Fibroblast of the aortic adventitia (primary cell): ENCODE measurements around the gene TMEM123. TPM values are rescaled to one million over a fixed set of nuclear protein-coding genes. Genes with fewer than 3 reads are reported as not detected.
"Not testable (repeated sequence)": the region's sequence is repeated elsewhere in the genome, so short reads cannot be mapped to it uniquely, and the experiment has no call there.

Experiments
- DNase-seq: peaks from one replicate; pipeline ENCODE4 v3.0.0-alpha.2; 2010; ENCODE audit warnings: low read depth
- H3K4me3 ChIP-seq: 2 replicates; pipeline ENCODE4 v1.5.1; 2011; ENCODE audit warnings: low read depth, mild to moderate bottlenecking, control low read depth, low read length, moderate library complexity
- CTCF ChIP-seq: IDR thresholded peaks from 2 replicates; pipeline ENCODE4 v1.5.1; 2011; ENCODE audit warnings: mild to moderate bottlenecking, low read length, control low read depth, inconsistent platforms; ENCODE audit not compliant: insufficient read depth
- total RNA-seq: library from RNA; depleted of rRNA; stranded (reverse); fragments of >200 nt; gene quantifications from 2 replicates; pipeline ENCODE4 v1.2.3, GENCODE V29; 2012; ENCODE audit warnings: low replicate concordance

Gene TMEM123
- total RNA-seq, 1 donor: 86.3 TPM

GRCh38 chr11:102435688-102436087, 16.9 kb downstream of the TMEM123 start:
- DNase-seq: no peak
- no peak for TF ChIP-seq CTCF
- no peak overlapping the region for H3K4me3 ChIP-seq

DNA sequence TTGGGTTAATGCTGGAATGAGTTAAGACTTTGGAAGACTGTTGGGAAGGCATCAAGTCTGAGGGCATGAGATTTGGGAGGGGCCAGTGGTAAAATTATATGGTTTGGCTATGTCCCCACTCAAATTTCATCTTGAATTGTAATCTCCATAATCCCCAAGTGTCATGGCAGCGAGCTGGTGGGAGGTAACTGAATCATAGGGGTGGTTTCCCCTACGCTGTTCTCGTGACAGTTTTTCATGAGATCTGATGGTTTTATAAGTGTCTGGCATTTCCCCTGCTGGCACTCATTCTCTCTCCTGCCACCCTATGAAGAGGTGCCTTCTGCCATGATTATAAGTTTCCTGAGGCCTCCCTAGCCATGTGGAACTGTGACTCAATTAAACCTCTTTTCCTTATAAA, 19.0 kb downstream of the TMEM123 start:
- H3K4me3 ChIP-seq, DNase-seq: not testable (repeated sequence)

- not testable (repeated sequence) for H3K4me3 ChIP-seq, DNase-seq
Measured at GRCh38 chr11:102432560-102432959, 20.0 kb downstream of the TMEM123 start.

DNA sequence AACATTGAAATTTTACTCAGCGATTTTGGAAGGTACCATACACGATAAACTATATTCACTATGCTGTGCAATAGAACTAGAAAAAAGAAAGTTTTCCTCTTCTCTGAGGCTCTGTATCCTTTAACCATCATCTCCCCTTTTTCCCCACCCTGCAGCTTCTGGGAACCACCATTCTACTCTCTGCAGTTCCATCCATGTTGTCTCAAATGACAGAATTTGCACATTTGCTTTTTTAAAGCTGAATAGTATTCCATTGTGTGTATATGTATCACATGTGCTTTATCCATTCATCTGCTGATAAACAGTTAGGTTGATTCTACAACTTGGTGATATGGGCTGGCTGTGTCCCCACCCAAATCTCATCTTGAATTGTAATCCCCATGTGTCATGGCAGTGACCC, 21.2 kb downstream of the TMEM123 start:
- no peak for DNase-seq
- no peak for TF ChIP-seq CTCF
- H3K4me3 ChIP-seq: no peak overlapping the region

- H3K4me3 ChIP-seq: no peak overlapping the region
- no peak for DNase-seq
- no peak for TF ChIP-seq CTCF
Measured at GRCh38 chr11:102430158-102430836, 22.3 kb downstream of the TMEM123 start.

- no peak for TF ChIP-seq CTCF
Measured at GRCh38 chr11:102429691-102430090, 22.9 kb downstream of the TMEM123 start.

GRCh38 chr11:102429226-102429625, 23.3 kb downstream of the TMEM123 start:
- H3K4me3 ChIP-seq: no peak overlapping the region
- no peak for DNase-seq
- TF ChIP-seq CTCF: no peak

More at GRCh38 chr11:102429691-102430090, 22.9 kb downstream of the TMEM123 start:
- DNase-seq: no peak
- H3K4me3 ChIP-seq: no peak overlapping the region

GRCh38 chr11:102428696-102429095, 23.9 kb downstream of the TMEM123 start:
- no peak overlapping the region for H3K4me3 ChIP-seq
- TF ChIP-seq CTCF: no peak
- DNase-seq: no peak
